ENCODE results near the gene SPPL2B.

The SPPL2B gene

DNA sequence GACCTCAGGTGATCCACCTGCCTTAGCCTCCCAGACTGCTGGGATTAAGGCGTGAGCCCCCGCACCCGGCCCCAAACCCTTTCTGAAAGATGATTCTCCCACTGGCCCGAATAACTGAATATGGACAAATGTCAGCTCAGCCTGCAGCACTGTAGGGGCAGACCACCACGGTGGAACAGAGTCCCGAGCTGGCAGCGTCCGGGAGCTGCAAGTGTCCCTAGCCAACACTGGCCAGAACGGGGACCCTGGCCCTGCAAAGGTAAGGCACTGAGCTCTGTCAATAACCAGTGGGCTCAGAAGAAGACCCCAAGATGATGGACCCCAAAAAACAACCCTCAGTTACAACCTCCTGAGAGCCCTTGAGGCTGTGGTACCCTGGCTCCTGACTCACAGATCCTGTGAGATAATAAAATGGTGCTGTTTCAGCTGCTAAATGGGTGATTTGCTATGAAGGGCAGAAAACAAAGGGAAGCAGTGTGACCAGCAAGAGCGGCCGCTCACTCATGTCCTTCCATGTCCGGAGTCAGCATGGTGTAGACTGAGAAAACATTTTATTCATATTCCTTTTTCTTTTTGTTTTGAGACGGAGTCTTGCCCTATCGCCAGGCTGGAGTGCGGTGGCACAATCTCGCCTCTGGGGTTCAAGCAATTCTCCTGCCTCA, 1.7 kb upstream of the SPPL2B start:
- Mint-ChIP-seq H3K27ac (no peak overlapping the region), H3K4me3 (peak overlapping the region; percentile 89 to 98), H3K27me3 (no peaks in the 10 kb centered on the region), H3K9me3 (no peaks in the 10 kb centered on the region), H3K4me1 (peaks cover 67% of the 10 kb centered on the region)
- DNase-seq = no peak
- no peak for ATAC-seq

DNA sequence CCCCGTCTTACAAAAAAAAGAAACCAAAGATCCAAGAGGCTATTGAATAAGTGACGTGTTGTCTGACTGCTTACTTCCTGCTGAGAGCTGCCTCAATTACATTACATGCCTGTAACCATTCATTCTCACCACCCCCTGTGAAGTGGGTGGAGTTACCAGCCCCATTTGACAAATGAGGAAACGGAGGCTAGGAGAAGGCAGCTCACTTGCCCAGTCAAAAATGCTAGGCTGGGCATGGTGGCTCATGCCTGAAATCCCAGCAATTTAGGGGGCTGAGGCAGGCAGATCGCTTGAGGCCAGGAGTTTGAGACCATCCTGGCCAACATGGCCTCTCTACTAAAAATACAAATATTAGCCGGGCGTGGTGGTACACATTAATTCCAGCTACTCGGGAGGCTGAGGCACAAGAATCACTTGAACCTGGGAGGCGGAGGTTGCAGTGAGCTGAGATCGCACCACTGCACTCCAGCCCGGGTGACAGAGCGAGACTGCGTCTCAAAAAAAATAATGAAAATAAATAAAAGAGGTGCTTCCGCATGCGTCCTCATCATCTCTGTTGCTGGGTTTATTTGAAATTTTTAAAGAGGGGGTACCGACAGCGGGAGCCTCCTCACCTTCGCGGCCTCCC, 597 bp upstream of the SPPL2B start:
- peak overlapping the region; percentile 89 to 98 for H3K4me3 Mint-ChIP-seq
- H3K4me1 Mint-ChIP-seq = peaks cover 77% of the 10 kb centered on the region
- peak overlapping the region; percentile 97 to 98 for H3K27ac Mint-ChIP-seq
- H3K27me3 Mint-ChIP-seq = no peaks in the 10 kb centered on the region
- no peaks in the 10 kb centered on the region for H3K9me3 Mint-ChIP-seq
- peak; percentile 30 to 73 for DNase-seq
- peak; percentile 75 for ATAC-seq

DNA sequence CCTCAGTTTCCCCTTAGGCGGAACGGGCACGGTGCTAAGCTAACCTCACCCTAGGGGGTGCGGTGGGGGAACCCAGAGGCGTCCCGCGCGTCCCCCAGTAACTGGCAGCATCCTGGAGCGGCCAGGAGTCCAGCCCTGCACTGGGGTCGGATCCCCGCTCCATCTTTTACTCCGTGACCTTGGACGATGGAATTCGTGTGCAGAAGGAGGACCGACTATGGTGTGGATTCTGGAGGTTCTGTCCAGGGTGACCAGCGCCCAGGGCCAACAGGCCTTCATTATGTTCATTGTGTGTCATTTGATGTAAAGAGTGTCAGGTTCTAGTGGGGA, 630 bp downstream of the SPPL2B start:
- ATAC-seq (no peak), DNase-seq (no peak)
- H3K4me1 Mint-ChIP-seq = peaks cover 87% of the 10 kb centered on the region
- no peaks in the 10 kb centered on the region for H3K9me3 Mint-ChIP-seq
- peak overlapping the region; percentile 59 to 96 for H3K27ac Mint-ChIP-seq
- H3K4me3 Mint-ChIP-seq = peak overlapping the region; percentile 81 to 98
- H3K27me3 Mint-ChIP-seq = no peaks in the 10 kb centered on the region

DNA sequence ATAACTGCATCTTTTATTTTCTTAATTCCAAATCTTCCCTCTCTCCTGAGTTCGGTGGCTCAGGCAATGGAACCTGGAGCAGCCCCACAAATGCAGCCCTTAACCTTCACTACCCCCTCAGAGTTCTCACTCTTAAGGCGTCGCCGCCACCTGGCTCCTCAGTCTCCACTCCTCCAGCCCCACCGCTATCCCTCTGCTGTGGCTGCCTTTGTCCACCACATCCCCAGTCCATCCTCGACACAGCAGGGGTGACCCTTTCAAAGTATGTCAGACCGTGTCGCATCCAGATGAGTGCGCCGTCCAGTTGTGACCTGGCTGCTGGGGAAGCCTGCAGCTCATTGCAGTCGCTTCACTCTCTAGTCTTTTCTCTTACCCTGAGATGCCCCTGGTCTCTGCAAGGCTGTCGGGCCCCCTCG, 1.0 kb downstream of the SPPL2B start:
- Mint-ChIP-seq H3K4me3 (peak overlapping the region; percentile 81 to 98), H3K4me1 (peaks cover 87% of the 10 kb centered on the region), H3K27me3 (no peaks in the 10 kb centered on the region), H3K9me3 (no peaks in the 10 kb centered on the region), H3K27ac (peak overlapping the region; percentile 59 to 96)
- no peak for ATAC-seq
- DNase-seq = no peak

GRCh38 chr19:2330255-2330631, 1.8 kb downstream of the SPPL2B start:
- Mint-ChIP-seq H3K27ac (peak overlapping the region; percentile 5 to 72), H3K4me1 (peaks cover 85% of the 10 kb centered on the region), H3K4me3 (peak overlapping the region; percentile 28 to 54), H3K27me3 (no peaks in the 10 kb centered on the region), H3K9me3 (peaks cover 0 to 4% of the 10 kb centered on the region in 2 donors)
- DNase-seq (no peak), ATAC-seq (no peak)

DNA sequence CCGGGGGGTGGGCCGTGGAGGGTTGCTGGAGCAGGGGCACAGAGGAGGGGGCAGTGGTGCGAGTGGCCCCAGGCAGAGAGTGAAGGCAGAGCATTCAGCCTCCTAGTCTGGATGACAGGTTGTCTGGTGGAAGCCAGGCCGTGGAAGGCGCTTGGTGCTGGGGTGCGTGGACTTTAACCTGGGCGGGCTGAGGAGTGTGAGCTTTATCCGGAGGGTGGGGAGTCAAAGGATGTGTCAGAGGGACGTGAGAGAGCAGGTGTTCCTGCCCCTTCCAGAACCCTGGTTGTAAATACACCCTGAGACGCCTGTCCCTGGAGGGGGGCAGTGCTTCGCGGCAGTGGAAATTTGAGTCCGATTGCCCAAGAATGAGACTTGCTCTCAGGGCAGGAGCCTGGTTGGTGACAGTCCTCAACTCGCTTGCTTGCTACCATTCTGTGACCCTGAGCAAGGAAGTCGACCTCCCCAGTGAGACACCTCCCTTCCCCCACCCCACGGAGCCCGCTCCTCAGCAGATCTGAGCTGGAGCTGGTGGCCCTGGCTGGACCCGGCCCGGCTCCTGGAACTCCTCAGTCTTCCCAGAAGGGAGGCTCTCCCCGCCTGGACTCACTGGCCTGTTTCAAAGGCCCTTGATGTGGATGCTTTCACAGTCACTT, 2.3 kb downstream of the SPPL2B start:
- Mint-ChIP-seq H3K4me1 (peaks cover 80% of the 10 kb centered on the region), H3K27ac (peak overlapping the region in 1 of 2 donors; percentile 72), H3K9me3 (peaks cover 5 to 9% of the 10 kb centered on the region in 2 donors), H3K4me3 (peak overlapping the region; percentile 59 to 71), H3K27me3 (no peaks in the 10 kb centered on the region)
- no peak for ATAC-seq
- DNase-seq = no peak

GRCh38 chr19:2331601-2332246, 3.2 kb downstream of the SPPL2B start:
- H3K9me3 Mint-ChIP-seq = peaks cover 11 to 14% of the 10 kb centered on the region in 2 donors
- H3K27ac Mint-ChIP-seq = peak overlapping the region; percentile 92 to 94
- DNase-seq = no peak
- H3K27me3 Mint-ChIP-seq = no peaks in the 10 kb centered on the region
- peak overlapping the region; percentile 71 to 82 for H3K4me3 Mint-ChIP-seq
- peak; percentile 0 for ATAC-seq
- peaks cover 70% of the 10 kb centered on the region for H3K4me1 Mint-ChIP-seq

GRCh38 chr19:2332341-2333026, 4.0 kb downstream of the SPPL2B start:
- DNase-seq (peak; percentile 49 to 67), ATAC-seq (peak; percentile 67)
- Mint-ChIP-seq H3K27me3 (no peaks in the 10 kb centered on the region), H3K9me3 (peaks cover 11 to 14% of the 10 kb centered on the region in 2 donors), H3K27ac (peak overlapping the region; percentile 92 to 94), H3K4me3 (peak overlapping the region; percentile 71 to 82), H3K4me1 (peaks cover 63% of the 10 kb centered on the region)

DNA sequence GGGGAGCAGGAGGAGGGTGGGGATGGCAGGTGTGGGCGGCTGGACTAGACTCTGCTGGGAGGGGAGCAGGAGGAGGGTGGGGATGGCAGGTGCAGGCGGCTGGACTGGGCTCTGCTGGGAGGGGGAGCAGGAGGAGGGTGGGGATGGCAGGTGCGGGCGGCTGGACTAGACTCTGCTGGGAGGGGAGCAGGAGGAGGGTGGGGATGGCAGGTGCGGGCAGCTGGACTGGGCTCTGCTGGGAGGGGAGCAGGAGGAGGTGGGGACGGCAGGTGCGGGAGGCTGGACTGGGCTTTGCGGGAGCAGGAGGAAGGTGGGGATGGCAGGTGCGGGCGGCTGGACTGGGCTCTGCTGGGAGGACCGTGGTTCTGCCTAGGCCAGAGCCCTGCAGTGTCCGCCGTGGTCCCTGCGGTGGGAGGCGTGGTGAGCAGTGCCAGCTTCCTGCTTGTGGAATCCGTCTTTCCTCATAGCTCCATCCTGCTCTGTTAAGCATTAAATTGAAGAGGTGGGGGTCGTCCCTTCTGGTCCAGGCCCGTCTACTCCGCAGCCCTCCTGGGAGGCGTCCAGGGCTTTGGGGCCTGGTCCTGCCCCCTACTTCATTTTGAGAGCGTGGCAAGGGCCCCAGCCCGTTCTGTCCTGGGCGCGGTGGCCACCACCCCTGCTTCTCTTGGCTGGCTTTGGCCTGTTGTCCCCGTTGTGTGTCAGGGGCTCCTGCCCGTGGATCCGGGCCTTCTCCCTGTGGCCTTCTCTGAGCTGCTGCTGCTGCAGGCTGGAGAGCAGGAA, 4.7 kb downstream of the SPPL2B start:
- Mint-ChIP-seq H3K27ac (peak overlapping the region; percentile 89), H3K27me3 (no peaks in the 10 kb centered on the region), H3K4me3 (peak overlapping the region; percentile 55 to 82), H3K4me1 (peaks cover 67% of the 10 kb centered on the region), H3K9me3 (peaks cover 11 to 14% of the 10 kb centered on the region in 2 donors)
- DNase-seq = no peak
- ATAC-seq = no peak

DNA sequence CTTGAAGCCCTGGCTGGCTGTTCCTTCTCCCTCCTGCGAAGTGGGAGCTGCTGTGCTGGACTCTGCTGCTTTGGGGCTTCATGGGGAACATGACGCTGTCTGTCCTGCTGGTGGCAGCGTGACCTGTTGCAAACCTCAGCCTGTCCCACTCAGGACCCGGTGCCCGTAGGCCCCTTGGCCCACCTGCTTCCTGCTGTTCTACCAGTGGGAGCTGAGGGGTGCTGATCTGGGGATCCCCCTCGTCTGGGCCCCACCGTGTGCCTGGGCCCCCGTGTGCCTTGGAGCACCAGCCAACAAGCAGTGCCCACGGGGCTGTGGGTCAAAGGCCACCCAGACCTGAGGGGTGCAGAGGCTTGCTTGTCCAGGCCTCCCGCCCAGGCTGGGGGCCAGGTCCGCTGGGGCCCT, 5.3 kb downstream of the SPPL2B start:
- H3K27me3 Mint-ChIP-seq = no peaks in the 10 kb centered on the region
- peak overlapping the region; percentile 87 to 89 for H3K27ac Mint-ChIP-seq
- peaks cover 11 to 14% of the 10 kb centered on the region in 2 donors for H3K9me3 Mint-ChIP-seq
- H3K4me3 Mint-ChIP-seq = peak overlapping the region; percentile 55 to 61
- DNase-seq (no peak), ATAC-seq (no peak)
- H3K4me1 Mint-ChIP-seq = peaks cover 69% of the 10 kb centered on the region

DNA sequence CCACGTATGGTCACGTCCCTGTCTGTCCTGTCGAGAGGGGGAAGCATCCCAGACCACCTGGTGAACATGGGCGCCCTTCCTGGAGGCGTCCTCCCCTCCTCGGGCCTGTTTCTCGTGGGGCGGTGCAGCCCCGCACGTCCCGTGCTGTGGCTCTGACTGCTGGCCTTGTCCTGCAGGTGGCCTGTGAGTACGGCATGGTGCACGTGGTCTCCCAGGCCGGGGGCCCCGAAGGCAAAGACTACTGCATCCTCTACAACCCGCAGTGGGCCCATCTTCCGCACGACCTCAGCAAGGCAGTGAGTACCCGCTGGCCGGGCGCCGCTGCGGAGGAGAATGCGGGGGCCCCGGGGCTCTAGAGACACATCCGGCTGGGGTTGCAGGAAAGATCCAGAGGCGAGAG, 5.9 kb downstream of the SPPL2B start:
- no peak for DNase-seq
- H3K27me3 Mint-ChIP-seq = no peaks in the 10 kb centered on the region
- no peak overlapping the region for H3K4me3 Mint-ChIP-seq
- no peak overlapping the region for H3K27ac Mint-ChIP-seq
- ATAC-seq = no peak
- H3K4me1 Mint-ChIP-seq = peaks cover 65% of the 10 kb centered on the region
- H3K9me3 Mint-ChIP-seq = peaks cover 11 to 14% of the 10 kb centered on the region in 2 donors

DNA sequence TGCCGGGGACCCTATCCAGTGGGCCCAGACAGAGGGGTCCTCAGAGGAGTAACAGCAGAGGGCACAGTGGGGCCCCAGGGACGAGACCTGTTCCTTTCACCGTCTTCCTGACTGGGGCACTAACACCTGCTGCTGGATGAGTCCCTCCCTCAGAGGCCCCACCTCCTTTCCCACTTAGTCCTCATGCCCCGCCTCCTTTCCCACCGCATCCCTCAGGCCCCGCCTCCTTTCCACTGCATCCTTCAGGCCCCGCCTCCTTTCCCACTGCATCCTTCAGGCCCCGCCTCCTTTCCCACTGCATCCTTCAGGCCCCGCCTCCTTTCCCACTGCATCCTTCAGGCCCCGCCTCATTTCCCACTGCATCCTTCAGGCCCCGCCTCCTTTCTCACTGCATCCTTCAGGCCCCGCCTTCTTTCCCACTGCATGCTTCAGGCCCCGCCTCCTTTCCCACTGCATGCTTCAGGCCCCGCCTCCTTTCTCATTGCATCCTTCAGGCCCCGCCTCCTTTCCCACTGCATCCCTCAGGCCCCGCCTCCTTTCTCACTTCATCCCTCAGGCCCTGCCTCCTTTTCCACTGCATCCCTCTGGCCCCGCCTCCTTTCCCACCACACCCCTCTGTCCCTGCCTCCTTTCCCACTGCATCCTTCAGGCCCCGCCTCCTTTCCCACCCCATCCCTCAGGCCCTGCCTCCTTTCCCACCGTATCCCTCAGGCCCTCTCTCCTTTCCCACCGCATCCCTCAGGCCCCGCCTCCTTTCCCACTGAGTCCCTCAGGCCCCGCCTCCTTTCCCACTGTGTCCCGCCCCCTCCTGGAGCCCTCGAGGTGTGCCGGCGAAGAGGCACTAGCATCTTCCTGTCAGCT, 6.7 kb downstream of the SPPL2B start:
- peaks cover 11 to 14% of the 10 kb centered on the region in 2 donors for H3K9me3 Mint-ChIP-seq
- DNase-seq = no peak

DNA sequence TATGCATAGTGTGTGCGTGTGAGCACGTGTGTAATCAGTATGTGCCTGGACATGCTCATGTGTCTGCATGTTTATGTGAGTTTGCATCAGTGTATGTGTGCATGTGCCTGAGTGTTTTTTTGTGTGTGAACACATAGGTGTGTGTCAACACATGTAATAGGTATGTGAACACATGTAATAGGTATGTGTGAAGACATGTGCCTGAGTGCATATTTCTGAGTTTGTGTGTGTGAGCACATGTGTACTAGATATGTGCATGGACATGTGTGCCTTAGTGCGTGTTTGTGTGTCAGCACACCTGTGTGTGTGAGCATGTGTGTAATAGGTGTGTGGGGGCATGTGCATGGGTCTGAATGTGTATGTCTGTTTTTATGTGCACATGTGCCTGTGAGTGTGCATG, 7.4 kb downstream of the SPPL2B start:
- peaks cover 51% of the 10 kb centered on the region for H3K4me1 Mint-ChIP-seq
- no peaks in the 10 kb centered on the region for H3K27me3 Mint-ChIP-seq
- no peak overlapping the region for H3K4me3 Mint-ChIP-seq
- DNase-seq (no peak), ATAC-seq (no peak)
- H3K9me3 Mint-ChIP-seq = peaks cover 11 to 14% of the 10 kb centered on the region in 2 donors
- no peak overlapping the region for H3K27ac Mint-ChIP-seq

More for the DNA sequence above, 6.7 kb downstream of the SPPL2B start:
- Mint-ChIP-seq H3K4me1 (peaks cover 57% of the 10 kb centered on the region), H3K27me3 (no peaks in the 10 kb centered on the region), H3K4me3 (no peak overlapping the region), H3K27ac (no peak overlapping the region)
- ATAC-seq = no peak

All from stimulated activated naive CD8-positive, alpha-beta T cell treated with anti-CD3 and anti-CD28 coated beads, Interleukin-15, amount 100 ng/mL, for 72 hours (primary cell).